Measurements from ENCODE around the gene BPIFB1. TPM values are rescaled to one million over a fixed set of nuclear protein-coding genes. Genes with fewer than 3 reads are reported as not detected.

The BPIFB1 gene
- total and polyA plus RNA-seq, 2 of the 13 experiments (the other 11 are each of a cell fraction or from before 2014, with no cell fraction given) = 0.82 to 4.4 TPM

- TF ChIP-seq HOXA9 (CRISPR knock-in tag; IDR thresholded peaks at IDR 0.05; ENCODE audit: borderline replicate concordance) = no peak
- no peak for TF ChIP-seq SP5 (CRISPR knock-in tag; IDR thresholded peaks at IDR 0.05; ENCODE audit: borderline replicate concordance, low read depth)
- TF ChIP-seq ZKSCAN8 (CRISPR knock-in tag; IDR thresholded peaks at IDR 0.05; ENCODE audit: borderline replicate concordance) = no peak
- no peak for TF ChIP-seq ZNF367 (CRISPR knock-in tag; IDR thresholded peaks at IDR 0.05; ENCODE audit: borderline replicate concordance)
- peak; percentile 54; the same call in 1 of the 2 replicates for TF ChIP-seq ZFP91 (CRISPR knock-in tag; IDR thresholded peaks at IDR 0.05; ENCODE audit: borderline replicate concordance)
- TF ChIP-seq CBX5 (CRISPR knock-in tag; IDR thresholded peaks at IDR 0.05; ENCODE audit: borderline replicate concordance) = peak; percentile 63; the same call in 1 of the 2 replicates
- no peak for TF ChIP-seq ZNF530 (CRISPR knock-in tag; IDR thresholded peaks at IDR 0.05; ENCODE audit: low read depth)
- TF ChIP-seq THAP8 (CRISPR knock-in tag; IDR thresholded peaks at IDR 0.05; ENCODE audit: borderline replicate concordance) = no peak
- no peak for TF ChIP-seq ASH2L (IDR thresholded peaks at IDR 0.05; ENCODE audit: insufficient read length, low read depth, low read length)
- TF ChIP-seq SIN3B (IDR thresholded peaks at IDR 0.05; ENCODE audit: low read length) = no peak
- no peak for TF ChIP-seq JARID2 (CRISPR knock-in tag; IDR thresholded peaks at IDR 0.05; ENCODE audit: insufficient replicate concordance)
- no peak for TF ChIP-seq ESRRA (CRISPR knock-in tag; IDR thresholded peaks at IDR 0.05; ENCODE audit: low read depth)
- TF ChIP-seq ZNF142 (CRISPR knock-in tag; IDR thresholded peaks at IDR 0.05) = no peak
- TF ChIP-seq HMGXB4 (CRISPR knock-in tag; IDR thresholded peaks at IDR 0.05; ENCODE audit: borderline replicate concordance in 1 of 2, low read depth in 1 of 2) = no peak; a peak in 1 of 4 replicates
- TF ChIP-seq ZNF225 (CRISPR knock-in tag; IDR thresholded peaks at IDR 0.05) = no peak
- TF ChIP-seq E2F1 (CRISPR knock-in tag; IDR thresholded peaks at IDR 0.05) = no peak
- TF ChIP-seq ZNF564 (CRISPR knock-in tag; IDR thresholded peaks at IDR 0.05) = no peak
These were observed 1.4 kb upstream of the BPIFB1 start (continued) for GRCh38 chr20:33281550-33282146.

All from HepG2 (cell line).